K562 (cell line): ENCODE data around the gene HSD11B2. TPM values are rescaled to one million over a fixed set of nuclear protein-coding genes. Genes with fewer than 3 reads are reported as not detected.

Source experiments
- CREB1 ChIP-seq, 2 experiments: sonication (generic) in 1 of 2; formaldehyde crosslinking in 1 of 2; IDR thresholded peaks; 2 replicates each; pipeline versions ENCODE4 v1.6.1 to v1.8.0; 2012 to 2022; ENCODE audit warnings: inconsistent platforms in 1 of 2, mild to moderate bottlenecking in 1 of 2, missing genetic modification reagents in 1 of 2, moderate library complexity in 1 of 2
- CREM ChIP-seq: IDR thresholded peaks from 2 replicates; pipeline ENCODE4 v1.6.1; 2014; ENCODE audit warnings: antibody characterized with exemption, low read depth
- CTCF ChIP-seq, 3 experiments: IDR thresholded peaks in 2 of 3; conservative IDR thresholded peaks in 1 of 3; 2 replicates each; pipeline ENCODE4 v1.5.1; 2011 to 2012; ENCODE audit warnings: low read length in 3 of 3, mild to moderate bottlenecking in 3 of 3, control low read depth in 2 of 3, improper control_type of control experiment in 1 of 3, inconsistent platforms in 1 of 3, low read depth in 1 of 3, mixed read lengths in 1 of 3, moderate library complexity in 1 of 3; ENCODE audit not compliant: insufficient read depth in 2 of 3
- HIVEP1 ChIP-seq: fragments of 250-450 bp; sonication (Bioruptor Pico); IDR thresholded peaks from 2 replicates; pipeline ENCODE4 v1.4.0; 2020; ENCODE audit warnings: mild to moderate bottlenecking
- HMGN3 ChIP-seq: IDR thresholded peaks from 2 replicates; pipeline ENCODE4 v1.6.1; 2011; ENCODE audit warnings: borderline replicate concordance, low read depth, mild to moderate bottlenecking, mixed read lengths, low read length; ENCODE audit not compliant: insufficient read length; ENCODE audit errors: extremely low read depth
- PHF8 ChIP-seq: fragments of 200-600 bp; sonication (generic); IDR thresholded peaks from 2 replicates; pipeline ENCODE4 v1.6.1; 2012; ENCODE audit warnings: mixed run types, mild to moderate bottlenecking, inconsistent platforms, low read length, moderate library complexity, borderline replicate concordance
- RAD21 ChIP-seq, 2 experiments: fragments of 250-450 bp in 1 of 2; fragments of 450-650 bp in 1 of 2; sonication (Bioruptor Pico) in 1 of 2; formaldehyde crosslinking in 1 of 2; IDR thresholded peaks in 1 of 2; conservative IDR thresholded peaks in 1 of 2; 2 replicates each; pipeline versions ENCODE4 v1.4.0 to v1.8.0; 2020 to 2022; ENCODE audit warnings: mild to moderate bottlenecking in 2 of 2, moderate library complexity in 1 of 2
- ZBTB33 ChIP-seq: sonication (generic); formaldehyde crosslinking; IDR thresholded peaks from 2 replicates; pipeline ENCODE4 v1.8.1; 2023; ENCODE audit warnings: mild to moderate bottlenecking, missing genetic modification reagents
- ZFX ChIP-seq: sonication (generic); formaldehyde crosslinking; IDR thresholded peaks from 2 replicates; pipeline ENCODE4 v1.8.0; 2022; ENCODE audit warnings: mild to moderate bottlenecking, missing genetic modification reagents, moderate library complexity
- polyA plus RNA-seq, 8 experiments: library from polyadenylated mRNA; depleted of rRNA in 4 of 8; stranded (reverse) in 5 of 8; unstranded in 3 of 8; fragments of >200 nt; fragmentation: Nextera tagmentation in 2 of 8; fragmentation: Illumina TruSeq in 1 of 8; extraction: Ambion mirVana in 2 of 8; extraction: Trizol in 1 of 8; gene quantifications; 2 replicates each; pipeline versions ENCODE4 v1.2.1 to v1.2.3, GENCODE V29; 2011 to 2014; ENCODE audit warnings: inconsistent platforms in 1 of 8, missing spikeins in 1 of 8
- total RNA-seq, 7 experiments: library from RNA; depleted of rRNA in 6 of 7; stranded (reverse); fragments of >200 nt in 6 of 7; fragmentation: Illumina TruSeq in 2 of 7; extraction: Trizol in 2 of 7; gene quantifications; 2 replicates each; pipeline versions ENCODE4 v1.2.1 to v1.2.3, GENCODE V29; 2011 to 2021; ENCODE audit warnings: low replicate concordance in 1 of 7
- TF ChIP-seq, protein P1 (sequence below): fragments of 450-650 bp; IDR thresholded peaks from 2 replicates; pipeline ENCODE4 v1.6.1; 2016; ENCODE audit warnings: low read depth

Gene HSD11B2
- total and polyA plus RNA-seq, 9 of the 15 experiments (the other 6 are each of a cell fraction or from before 2014, with no cell fraction given), result 0.08 to 2.0 (median 0.79) TPM

- TF ChIP-seq ZBTB33 (CRISPR knock-in tag), result peak; percentile 48; the same call in 1 of the 2 replicates
- TF ChIP-seq HMGN3, result no peak
- TF ChIP-seq, protein P1, sequence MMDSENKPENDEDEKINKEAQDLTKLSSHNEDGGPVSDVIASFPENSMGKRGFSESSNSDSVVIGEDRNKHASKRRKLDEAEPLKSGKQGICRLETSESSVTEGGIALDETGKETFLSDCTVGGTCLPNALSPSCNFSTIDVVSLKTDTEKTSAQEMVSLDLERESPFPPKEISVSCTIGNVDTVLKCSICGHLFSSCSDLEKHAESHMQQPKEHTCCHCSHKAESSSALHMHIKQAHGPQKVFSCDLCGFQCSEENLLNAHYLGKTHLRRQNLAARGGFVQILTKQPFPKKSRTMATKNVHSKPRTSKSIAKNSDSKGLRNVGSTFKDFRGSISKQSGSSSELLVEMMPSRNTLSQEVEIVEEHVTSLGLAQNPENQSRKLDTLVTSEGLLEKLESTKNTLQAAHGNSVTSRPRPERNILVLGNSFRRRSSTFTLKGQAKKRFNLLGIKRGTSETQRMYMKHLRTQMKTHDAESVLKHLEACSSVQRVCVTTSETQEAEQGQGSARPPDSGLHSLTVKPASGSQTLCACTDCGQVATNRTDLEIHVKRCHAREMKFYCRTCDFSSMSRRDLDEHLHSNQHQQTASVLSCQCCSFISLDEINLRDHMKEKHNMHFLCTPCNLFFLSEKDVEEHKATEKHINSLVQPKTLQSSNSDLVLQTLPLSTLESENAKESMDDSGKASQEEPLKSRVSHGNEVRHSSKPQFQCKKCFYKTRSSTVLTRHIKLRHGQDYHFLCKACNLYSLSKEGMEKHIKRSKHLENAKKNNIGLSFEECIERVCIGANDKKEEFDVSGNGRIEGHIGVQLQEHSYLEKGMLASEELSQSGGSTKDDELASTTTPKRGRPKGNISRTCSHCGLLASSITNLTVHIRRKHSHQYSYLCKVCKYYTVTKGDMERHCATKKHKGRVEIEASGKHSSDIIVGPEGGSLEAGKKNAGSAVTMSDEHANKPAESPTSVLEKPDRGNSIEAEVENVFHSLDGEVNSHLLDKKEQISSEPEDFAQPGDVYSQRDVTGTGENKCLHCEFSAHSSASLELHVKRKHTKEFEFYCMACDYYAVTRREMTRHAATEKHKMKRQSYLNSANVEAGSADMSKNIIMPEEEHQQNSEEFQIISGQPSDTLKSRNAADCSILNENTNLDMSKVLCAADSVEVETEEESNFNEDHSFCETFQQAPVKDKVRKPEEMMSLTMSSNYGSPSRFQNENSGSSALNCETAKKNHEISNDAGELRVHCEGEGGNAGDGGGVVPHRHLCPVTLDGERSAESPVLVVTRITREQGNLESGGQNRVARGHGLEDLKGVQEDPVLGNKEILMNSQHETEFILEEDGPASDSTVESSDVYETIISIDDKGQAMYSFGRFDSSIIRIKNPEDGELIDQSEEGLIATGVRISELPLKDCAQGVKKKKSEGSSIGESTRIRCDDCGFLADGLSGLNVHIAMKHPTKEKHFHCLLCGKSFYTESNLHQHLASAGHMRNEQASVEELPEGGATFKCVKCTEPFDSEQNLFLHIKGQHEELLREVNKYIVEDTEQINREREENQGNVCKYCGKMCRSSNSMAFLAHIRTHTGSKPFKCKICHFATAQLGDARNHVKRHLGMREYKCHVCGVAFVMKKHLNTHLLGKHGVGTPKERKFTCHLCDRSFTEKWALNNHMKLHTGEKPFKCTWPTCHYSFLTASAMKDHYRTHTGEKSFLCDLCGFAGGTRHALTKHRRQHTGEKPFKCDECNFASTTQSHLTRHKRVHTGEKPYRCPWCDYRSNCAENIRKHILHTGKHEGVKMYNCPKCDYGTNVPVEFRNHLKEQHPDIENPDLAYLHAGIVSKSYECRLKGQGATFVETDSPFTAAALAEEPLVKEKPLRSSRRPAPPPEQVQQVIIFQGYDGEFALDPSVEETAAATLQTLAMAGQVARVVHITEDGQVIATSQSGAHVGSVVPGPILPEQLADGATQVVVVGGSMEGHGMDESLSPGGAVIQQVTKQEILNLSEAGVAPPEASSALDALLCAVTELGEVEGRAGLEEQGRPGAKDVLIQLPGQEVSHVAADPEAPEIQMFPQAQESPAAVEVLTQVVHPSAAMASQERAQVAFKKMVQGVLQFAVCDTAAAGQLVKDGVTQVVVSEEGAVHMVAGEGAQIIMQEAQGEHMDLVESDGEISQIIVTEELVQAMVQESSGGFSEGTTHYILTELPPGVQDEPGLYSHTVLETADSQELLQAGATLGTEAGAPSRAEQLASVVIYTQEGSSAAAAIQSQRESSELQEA, result peak; percentile 81
- peak in 1 of 2 experiments; percentile 52; a peak in 2 of 4 replicates for TF ChIP-seq RAD21 (CRISPR knock-in tag; conservative IDR thresholded peaks at IDR 0.05 in 1 of 2, IDR thresholded peaks at IDR 0.05 in 1 of 2)
- TF ChIP-seq ZFX (CRISPR knock-in tag), result 0 out of 2 replicates have a peak, but pooled peaks have one; percentile 18
- no peak for TF ChIP-seq CREB1 (IDR thresholded peaks at IDR 0.05)
- peak; percentile 39; the same call in 1 of the 2 replicates for TF ChIP-seq CREB1 (CRISPR knock-in tag; IDR thresholded peaks at IDR 0.05)
- 0 out of 2 replicates have a peak, but pooled peaks have one; percentile 15 for TF ChIP-seq CREM
- TF ChIP-seq PHF8, result no peak
- peak; percentile 33 to 57 (median 50); a peak in 4 of 6 replicates for TF ChIP-seq CTCF (IDR thresholded peaks at IDR 0.05 in 2 of 3, conservative IDR thresholded peaks at IDR 0.05 in 1 of 3; ENCODE audit: insufficient read depth in 2 of 3, low read depth in 1 of 3, low read length in 3 of 3)
- TF ChIP-seq HIVEP1 (CRISPR knock-in tag), result no peak
Measured at GRCh38 chr16:67415872-67416793, 14.8 kb upstream of the HSD11B2 start, which contains the start of gene ZDHHC1 (continued).
